Right lobe of liver (tissue), 6 donors: ENCODE measurements around the gene PCDH15. TPM values are rescaled to one million over a fixed set of nuclear protein-coding genes. Genes with fewer than 3 reads are reported as not detected.

Source experiments
- ATAC-seq, 4 donors: fragments of 200-7000 bp; cut with Tn5 transposase; one replicate each; pipeline ENCODE4 v1.9.1; 2020; ENCODE audit warnings: mild to moderate bottlenecking in 4 of 4, moderate library complexity in 4 of 4
- DNase-seq, 3 donors: peaks; one replicate each; pipeline ENCODE4 v3.0.0-alpha.2; 2020
- H3K27ac ChIP-seq, 3 donors: fragments of 200-600 bp; one replicate each; pipeline ENCODE4 v1.8.0; 2022
- H3K27me3 ChIP-seq, 2 donors: fragments of 200-600 bp; one replicate each; pipeline ENCODE4 v1.8.0; 2022
- H3K36me3 ChIP-seq, 4 donors: fragments of 200-600 bp; sonication (generic) in 1 of 4; one replicate each; pipeline versions ENCODE4 v1.5.1 to v1.8.0; 2017 to 2022; ENCODE audit warnings: control low read depth in 1 of 4
- H3K4me1 ChIP-seq, 4 donors: fragments of 200-600 bp; sonication (generic) in 1 of 4; one replicate each; pipeline versions ENCODE4 v1.5.1 to v1.8.0; 2017 to 2022; ENCODE audit warnings: control low read depth in 1 of 4
- H3K4me3 ChIP-seq, 3 donors: fragments of 200-600 bp; one replicate each; pipeline ENCODE4 v1.8.0; 2022
- H3K9me3 ChIP-seq, 4 donors: fragments of 200-600 bp; sonication (generic) in 1 of 4; one replicate each; pipeline versions ENCODE4 v1.5.1 to v1.8.0; 2017 to 2022; ENCODE audit warnings: control low read depth in 1 of 4
- CTCF ChIP-seq, 4 donors: fragments of 200-600 bp in 3 of 4; fragments of 450-650 bp in 1 of 4; IDR thresholded peaks; one replicate each; pipeline versions ENCODE4 v1.5.1 to v1.8.0; 2016 to 2022; ENCODE audit warnings: antibody characterized with exemption in 4 of 4, mild to moderate bottlenecking in 2 of 4
- POLR2A ChIP-seq: fragments of 450-650 bp; IDR thresholded peaks from one replicate; pipeline ENCODE4 v1.6.1; 2017; ENCODE audit warnings: antibody characterized with exemption, mild to moderate bottlenecking
- WGBS: methylation state at CpG from one replicate; pipeline ENCODE4 v1.1.6; 2018; ENCODE audit warnings: low coverage, low lambda C conversion rate; ENCODE audit not compliant: insufficient coverage; ENCODE audit errors: missing lambda C conversion rate; 5-methylcytosine and 5-hydroxymethylcytosine counted together
- intact Hi-C, 2 donors: fragments of 100-400 bp; cut with DNase I; formaldehyde crosslinking; loops; one replicate each; pipeline versions ENCODE4 v1.11.2 to v1.14.1; 2022
- total RNA-seq, 6 experiments: library from RNA; depleted of rRNA in 2 of 6; stranded (reverse); fragments of >200 nt in 2 of 6; fragmentation: NEBNext Ultra II Directional in 3 of 6; extraction: Animal tissue kit (Norgen Biotek cat#: 25700) in 3 of 6; gene quantifications; one replicate each; pipeline versions ENCODE4 v1.1.0 to v1.2.4, GENCODE V29; 2016 to 2023
- donor health status: DM: no; HTN: yes; CAD: no.
- donor health status: DM: no; HTN: no; CAD: no.
- donor health status: DM: no; HTN: no; CAD: no.
- donor health status: DM: no; HTN: yes; CAD: no.
- donor health status: DM: no; HTN: yes; CAD: no.

Gene PCDH15
- total RNA-seq, 6 experiments from 2014 or later: not detected

GRCh38 chr10:53840653-53841052 lies 960.4 kb downstream of the PCDH15 start:
- 57% methylated on average over 4 of the region's 4 CpGs for WGBS
- ATAC-seq (no peak), DNase-seq (no peak)
- H3K27me3 ChIP-seq: no peaks in the 10 kb centered on the region
- no peak overlapping the region for H3K27ac ChIP-seq
- no peaks in the 10 kb centered on the region for H3K36me3 ChIP-seq
- H3K4me3 ChIP-seq: no peak overlapping the region
- intact Hi-C loops: no loop called here
- TF ChIP-seq POLR2A (no peak), CTCF (IDR thresholded peaks at IDR 0.05) (no peak)
- no peaks in the 10 kb centered on the region for H3K4me1 ChIP-seq
- H3K9me3 ChIP-seq: no peaks in the 10 kb centered on the region

GRCh38 chr10:53839440-53840039 lies 961.5 kb downstream of the PCDH15 start:
- Histone ChIP-seq H3K9me3 (no peaks in the 10 kb centered on the region), H3K36me3 (no peaks in the 10 kb centered on the region), H3K4me1 (no peaks in the 10 kb centered on the region), H3K27me3 (no peaks in the 10 kb centered on the region), H3K27ac (no peak overlapping the region), H3K4me3 (no peak overlapping the region)
- intact Hi-C loops: no loop called here
- 3% methylated on average over 2 of the region's 2 CpGs for WGBS
- peak; percentile 29 to 61 (median 54) for TF ChIP-seq CTCF (IDR thresholded peaks at IDR 0.05)
- no peak for TF ChIP-seq POLR2A
- peak in 1 of 4 donors; percentile 26 for ATAC-seq
- DNase-seq: no peak

GRCh38 chr10:53836638-53837037 lies 964.4 kb downstream of the PCDH15 start:
- 36% methylated on average over 1 of the region's 1 CpG for WGBS
- intact Hi-C loops: no loop called here
- H3K27me3 ChIP-seq: no peaks in the 10 kb centered on the region
- H3K4me1 ChIP-seq: no peaks in the 10 kb centered on the region
- H3K9me3 ChIP-seq: no peaks in the 10 kb centered on the region
- DNase-seq (no peak), ATAC-seq (peak in 1 of 4 donors; percentile 39)
- no peak overlapping the region for H3K27ac ChIP-seq
- no peak for TF ChIP-seq POLR2A
- TF ChIP-seq CTCF (IDR thresholded peaks at IDR 0.05): no peak
- no peak overlapping the region for H3K4me3 ChIP-seq
- no peaks in the 10 kb centered on the region for H3K36me3 ChIP-seq

GRCh38 chr10:53833908-53834307 lies 967.1 kb downstream of the PCDH15 start:
- ATAC-seq: no peak
- intact Hi-C loops: no loop called here
- no peak overlapping the region for H3K27ac ChIP-seq
- H3K36me3 ChIP-seq: no peaks in the 10 kb centered on the region
- no peaks in the 10 kb centered on the region for H3K9me3 ChIP-seq
- 52% methylated on average over 2 of the region's 2 CpGs for WGBS
- no peak overlapping the region for H3K4me3 ChIP-seq
- no peak for DNase-seq
- no peaks in the 10 kb centered on the region for H3K27me3 ChIP-seq
- TF ChIP-seq POLR2A: no peak
- no peak for TF ChIP-seq CTCF (IDR thresholded peaks at IDR 0.05)
- H3K4me1 ChIP-seq: no peaks in the 10 kb centered on the region

GRCh38 chr10:53827261-53827660 lies 973.8 kb downstream of the PCDH15 start:
- no peak for TF ChIP-seq CTCF (IDR thresholded peaks at IDR 0.05)
- TF ChIP-seq POLR2A: no peak
- Histone ChIP-seq H3K4me1 (no peaks in the 10 kb centered on the region), H3K4me3 (no peak overlapping the region), H3K36me3 (no peaks in the 10 kb centered on the region), H3K27ac (no peak overlapping the region), H3K9me3 (no peaks in the 10 kb centered on the region), H3K27me3 (no peaks in the 10 kb centered on the region)
- WGBS: 91% methylated on average over 15 of the region's 15 CpGs
- ATAC-seq: no peak
- no peak for DNase-seq
- intact Hi-C loops: no loop called here
